ENCODE measurements around the gene EDAR.

Gene EDAR

GRCh38 chr2:108988796-108989713 lies at the start of gene EDAR:
Gene EDAR, minus strand, starts transcription at chr2:108989220. Its CDS starts 58,206 bp downstream, at chr2:108931014.
- in situ Hi-C loops (cut with MboI; ENCODE audit: low pct_unique_long_range_greater_than_20kb, low sequenced_read_pairs, unreplicated experiment) = no loop called here
- peak; percentile 54 for TF ChIP-seq CTCF (IDR thresholded peaks at IDR 0.05; ENCODE audit: extremely low read depth, insufficient read depth, missing control alignments)
- DNase-seq (ENCODE audit: low spot score) = peak; percentile 64

- in situ Hi-C loops (cut with MboI; ENCODE audit: low pct_unique_long_range_greater_than_20kb, low sequenced_read_pairs, unreplicated experiment) = no loop called here
- DNase-seq (ENCODE audit: low spot score) = no peak
- TF ChIP-seq CTCF (IDR thresholded peaks at IDR 0.05; ENCODE audit: extremely low read depth, insufficient read depth, missing control alignments) = no peak
Measured at GRCh38 chr2:109033171-109033570, 44.2 kb upstream of the EDAR start.

GRCh38 chr2:109032229-109032820 lies 43.3 kb upstream of the EDAR start:
- TF ChIP-seq CTCF (IDR thresholded peaks at IDR 0.05; ENCODE audit: extremely low read depth, insufficient read depth, missing control alignments) = no peak
- DNase-seq (ENCODE audit: low spot score) = no peak
- in situ Hi-C loops (cut with MboI; ENCODE audit: low pct_unique_long_range_greater_than_20kb, low sequenced_read_pairs, unreplicated experiment) = no loop called here

GRCh38 chr2:109031476-109032228 lies 42.6 kb upstream of the EDAR start:
- DNase-seq (ENCODE audit: low spot score) = peak; percentile 32

GRCh38 chr2:109030870-109031475 lies 42.0 kb upstream of the EDAR start:
- in situ Hi-C loops (cut with MboI; ENCODE audit: low pct_unique_long_range_greater_than_20kb, low sequenced_read_pairs, unreplicated experiment) = no loop called here
- no peak for TF ChIP-seq CTCF (IDR thresholded peaks at IDR 0.05; ENCODE audit: extremely low read depth, insufficient read depth, missing control alignments)
- no peak for DNase-seq (ENCODE audit: low spot score)

More at GRCh38 chr2:109031476-109032228, 42.6 kb upstream of the EDAR start:
- no peak for TF ChIP-seq CTCF (IDR thresholded peaks at IDR 0.05; ENCODE audit: extremely low read depth, insufficient read depth, missing control alignments)
- in situ Hi-C loops (cut with MboI; ENCODE audit: low pct_unique_long_range_greater_than_20kb, low sequenced_read_pairs, unreplicated experiment) = no loop called here
